Measurements from ENCODE around the gene DSG3. TPM values are rescaled to one million over a fixed set of nuclear protein-coding genes. Genes with fewer than 3 reads are reported as not detected.

The DSG3 gene
- total RNA-seq, 1 donor from 2014 or later: not detected

DNA sequence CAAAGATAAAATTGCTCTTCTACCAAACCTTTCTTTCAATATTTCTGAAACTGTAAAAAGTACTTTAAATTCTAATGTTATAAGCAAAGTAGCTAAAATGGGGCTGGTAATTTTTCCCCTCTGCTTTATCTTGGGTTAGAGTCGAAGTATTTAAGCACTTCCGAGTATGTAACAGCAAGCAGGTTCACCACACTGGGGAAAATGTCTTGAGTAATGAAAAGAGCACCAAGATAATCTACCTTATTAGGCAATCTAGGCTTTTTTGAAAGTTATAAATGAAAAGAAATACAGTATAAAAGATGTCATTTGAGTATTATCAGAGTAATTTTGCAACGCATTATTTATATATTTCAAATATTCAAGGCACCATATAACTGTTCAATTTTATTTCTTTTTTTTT lies 687 bp upstream of the DSG3 start:
- TF ChIP-seq, protein P1, sequence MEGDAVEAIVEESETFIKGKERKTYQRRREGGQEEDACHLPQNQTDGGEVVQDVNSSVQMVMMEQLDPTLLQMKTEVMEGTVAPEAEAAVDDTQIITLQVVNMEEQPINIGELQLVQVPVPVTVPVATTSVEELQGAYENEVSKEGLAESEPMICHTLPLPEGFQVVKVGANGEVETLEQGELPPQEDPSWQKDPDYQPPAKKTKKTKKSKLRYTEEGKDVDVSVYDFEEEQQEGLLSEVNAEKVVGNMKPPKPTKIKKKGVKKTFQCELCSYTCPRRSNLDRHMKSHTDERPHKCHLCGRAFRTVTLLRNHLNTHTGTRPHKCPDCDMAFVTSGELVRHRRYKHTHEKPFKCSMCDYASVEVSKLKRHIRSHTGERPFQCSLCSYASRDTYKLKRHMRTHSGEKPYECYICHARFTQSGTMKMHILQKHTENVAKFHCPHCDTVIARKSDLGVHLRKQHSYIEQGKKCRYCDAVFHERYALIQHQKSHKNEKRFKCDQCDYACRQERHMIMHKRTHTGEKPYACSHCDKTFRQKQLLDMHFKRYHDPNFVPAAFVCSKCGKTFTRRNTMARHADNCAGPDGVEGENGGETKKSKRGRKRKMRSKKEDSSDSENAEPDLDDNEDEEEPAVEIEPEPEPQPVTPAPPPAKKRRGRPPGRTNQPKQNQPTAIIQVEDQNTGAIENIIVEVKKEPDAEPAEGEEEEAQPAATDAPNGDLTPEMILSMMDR (IDR thresholded peaks at IDR 0.05; ENCODE audit: unreplicated experiment): no peak
- H3K4me1 Mint-ChIP-seq (ENCODE audit: unreplicated experiment): no peaks in the 10 kb centered on the region
- H3K27me3 Mint-ChIP-seq (ENCODE audit: unreplicated experiment): no peaks in the 10 kb centered on the region
- H3K27ac Mint-ChIP-seq (ENCODE audit: unreplicated experiment): no peak overlapping the region
- no peaks in the 10 kb centered on the region for H3K36me3 Mint-ChIP-seq (ENCODE audit: low read depth, unreplicated experiment)
- no peak overlapping the region for H3K4me3 Mint-ChIP-seq (ENCODE audit: unreplicated experiment)
- H3K9me3 Mint-ChIP-seq (ENCODE audit: unreplicated experiment): no peaks in the 10 kb centered on the region
- DNase-seq (ENCODE audit: low spot score): no peak

DNA sequence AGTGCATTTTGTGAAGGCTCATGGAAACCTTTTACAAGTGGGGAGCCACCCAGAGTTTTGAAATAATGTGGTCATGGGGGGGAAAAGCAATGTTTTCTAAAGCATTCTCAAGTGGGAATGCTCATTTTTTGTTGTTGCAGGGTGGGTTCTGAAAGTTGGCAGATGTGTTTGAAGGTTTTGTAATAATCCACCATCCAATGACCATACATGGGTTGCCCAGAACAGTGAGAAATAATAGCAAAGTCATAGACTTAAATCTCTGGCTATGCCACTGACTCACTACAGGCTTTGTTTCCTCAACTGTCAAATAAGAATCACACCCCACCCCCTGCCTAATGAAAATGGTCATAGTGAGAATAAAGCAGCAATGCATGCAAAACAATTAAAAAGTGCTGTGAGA lies 2.9 kb downstream of the DSG3 start:
- Mint-ChIP-seq H3K27me3 (ENCODE audit: unreplicated experiment) (no peaks in the 10 kb centered on the region), H3K4me3 (ENCODE audit: unreplicated experiment) (no peak overlapping the region), H3K27ac (ENCODE audit: unreplicated experiment) (no peak overlapping the region), H3K4me1 (ENCODE audit: unreplicated experiment) (no peaks in the 10 kb centered on the region), H3K9me3 (ENCODE audit: unreplicated experiment) (no peaks in the 10 kb centered on the region), H3K36me3 (ENCODE audit: low read depth, unreplicated experiment) (no peaks in the 10 kb centered on the region)
- TF ChIP-seq, protein P1 (IDR thresholded peaks at IDR 0.05; ENCODE audit: unreplicated experiment): no peak
- DNase-seq (ENCODE audit: low spot score): no peak

DNA sequence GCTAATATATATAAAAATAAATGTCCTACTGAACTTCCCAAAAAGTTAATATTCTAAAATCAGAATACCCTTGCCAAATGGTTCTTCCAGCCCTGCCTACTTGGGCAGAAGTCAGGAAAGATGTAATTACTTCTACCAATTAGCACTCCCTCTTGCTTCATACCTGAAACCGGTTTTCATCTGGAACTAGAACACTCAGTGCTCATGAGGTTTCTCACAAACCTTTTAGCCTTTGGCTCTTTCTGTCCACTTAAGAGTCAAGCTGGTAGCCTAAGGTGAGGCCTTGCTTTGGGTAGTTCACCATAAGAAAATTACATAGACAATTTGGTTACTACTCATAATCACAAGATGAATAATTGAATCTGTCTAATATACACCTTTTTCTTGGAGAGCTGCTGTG lies 4.1 kb downstream of the DSG3 start:
- H3K4me3 Mint-ChIP-seq (ENCODE audit: unreplicated experiment): no peak overlapping the region
- TF ChIP-seq, protein P1 (IDR thresholded peaks at IDR 0.05; ENCODE audit: unreplicated experiment): no peak
- no peaks in the 10 kb centered on the region for H3K9me3 Mint-ChIP-seq (ENCODE audit: unreplicated experiment)
- no peak for DNase-seq (ENCODE audit: low spot score)
- H3K27ac Mint-ChIP-seq (ENCODE audit: unreplicated experiment): no peak overlapping the region
- H3K36me3 Mint-ChIP-seq (ENCODE audit: low read depth, unreplicated experiment): no peaks in the 10 kb centered on the region
- no peaks in the 10 kb centered on the region for H3K4me1 Mint-ChIP-seq (ENCODE audit: unreplicated experiment)
- H3K27me3 Mint-ChIP-seq (ENCODE audit: unreplicated experiment): no peaks in the 10 kb centered on the region

DNA sequence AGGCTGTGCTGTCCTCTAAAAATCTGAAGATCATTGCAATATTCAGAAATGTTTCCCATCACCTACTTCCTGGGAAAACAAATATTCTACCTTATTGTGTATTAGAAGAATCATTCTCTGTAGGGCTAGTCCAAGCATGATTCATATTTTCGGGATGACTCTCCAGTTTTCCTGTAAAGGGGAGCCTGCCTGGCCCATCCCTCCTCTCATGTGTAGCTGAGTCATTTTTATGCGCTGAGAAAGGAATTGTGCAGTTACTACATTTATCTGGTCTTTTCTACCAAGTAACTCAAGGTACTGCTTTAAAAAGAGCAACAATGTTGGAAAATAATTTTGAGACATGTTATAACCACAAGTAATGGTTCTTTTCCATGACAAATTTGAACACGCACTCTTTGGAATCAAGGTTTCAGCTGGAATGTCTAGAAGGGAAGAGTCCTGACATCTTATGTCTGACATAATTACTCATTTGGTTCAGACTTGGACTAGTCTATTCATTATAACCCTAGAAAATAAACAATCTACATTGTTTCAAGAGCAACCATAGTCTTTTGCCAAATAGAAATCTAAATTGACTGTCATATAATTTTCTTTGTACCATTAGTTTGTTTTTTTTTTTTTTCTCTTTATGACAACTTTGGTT lies 6.6 kb downstream of the DSG3 start:
- Mint-ChIP-seq H3K36me3 (ENCODE audit: low read depth, unreplicated experiment) (no peaks in the 10 kb centered on the region), H3K27me3 (ENCODE audit: unreplicated experiment) (no peaks in the 10 kb centered on the region), H3K4me3 (ENCODE audit: unreplicated experiment) (no peak overlapping the region), H3K4me1 (ENCODE audit: unreplicated experiment) (no peaks in the 10 kb centered on the region), H3K9me3 (ENCODE audit: unreplicated experiment) (no peaks in the 10 kb centered on the region), H3K27ac (ENCODE audit: unreplicated experiment) (no peak overlapping the region)
- TF ChIP-seq, protein P1 (IDR thresholded peaks at IDR 0.05; ENCODE audit: unreplicated experiment): no peak
- no peak for DNase-seq (ENCODE audit: low spot score)

DNA sequence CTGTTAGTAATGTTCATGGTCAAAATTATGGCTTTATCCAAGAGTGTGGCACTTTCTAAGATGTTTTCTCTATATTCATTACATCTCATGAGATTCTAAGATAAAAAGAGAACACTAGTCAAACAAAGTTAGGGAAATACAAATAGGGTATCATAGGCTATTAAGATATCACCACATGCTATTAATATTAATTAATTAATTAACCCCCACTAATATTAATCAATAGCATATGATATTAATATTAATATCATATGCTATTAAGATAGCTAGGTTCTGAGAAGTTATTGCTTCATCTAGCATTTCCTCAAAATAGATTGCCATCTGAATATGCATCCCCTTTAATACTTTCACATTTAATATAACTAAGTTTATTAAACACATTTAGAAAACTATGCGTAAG lies 22.1 kb downstream of the DSG3 start:
- Mint-ChIP-seq H3K27me3 (ENCODE audit: unreplicated experiment) (no peaks in the 10 kb centered on the region), H3K27ac (ENCODE audit: unreplicated experiment) (no peak overlapping the region), H3K9me3 (ENCODE audit: unreplicated experiment) (no peaks in the 10 kb centered on the region), H3K4me3 (ENCODE audit: unreplicated experiment) (no peak overlapping the region), H3K36me3 (ENCODE audit: low read depth, unreplicated experiment) (no peaks in the 10 kb centered on the region), H3K4me1 (ENCODE audit: unreplicated experiment) (no peaks in the 10 kb centered on the region)
- DNase-seq (ENCODE audit: low spot score): no peak
- TF ChIP-seq, protein P1 (IDR thresholded peaks at IDR 0.05; ENCODE audit: unreplicated experiment): no peak
